H9 (cell line): ENCODE results near the gene TJP3. TPM values are rescaled to one million over a fixed set of nuclear protein-coding genes. Genes with fewer than 3 reads are reported as not detected.

ENCODE experiments used
- DNase-seq: peaks from one replicate; pipeline ENCODE4 v3.0.0-alpha.2; 2017
- H2AFZ ChIP-seq: one replicate; pipeline ENCODE4 v1.6.1; 2013; ENCODE audit warnings: mild to moderate bottlenecking, low read length, control low read depth, moderate library complexity
- H2AK5ac ChIP-seq: 2 replicates; pipeline ENCODE4 v1.6.1; 2013; ENCODE audit warnings: low read length, control low read depth, mixed read lengths; ENCODE audit not compliant: insufficient read length
- H2BK120ac ChIP-seq: one replicate; pipeline ENCODE4 v1.6.1; 2013; ENCODE audit warnings: low read depth, mild to moderate bottlenecking, low read length, control low read depth, inconsistent platforms; ENCODE audit not compliant: poor library complexity, severe bottlenecking
- H2BK12ac ChIP-seq: 2 replicates; pipeline ENCODE4 v1.6.1; 2013; ENCODE audit warnings: low read length, control low read depth, mixed read lengths, low read depth; ENCODE audit not compliant: insufficient read length
- H2BK15ac ChIP-seq: 2 replicates; pipeline ENCODE4 v1.6.1; 2013; ENCODE audit warnings: low read depth, low read length, control low read depth
- H2BK20ac ChIP-seq: one replicate; pipeline ENCODE4 v1.6.1; 2013; ENCODE audit warnings: low read depth, mild to moderate bottlenecking, low read length, control low read depth, inconsistent platforms; ENCODE audit not compliant: poor library complexity, severe bottlenecking
- H2BK5ac ChIP-seq: 2 replicates; pipeline ENCODE4 v1.6.1; 2013; ENCODE audit warnings: low read length, control low read depth, mixed read lengths; ENCODE audit not compliant: insufficient read length
- H3K14ac ChIP-seq: 2 replicates; pipeline ENCODE4 v1.6.1; 2013; ENCODE audit warnings: low read length, control low read depth; ENCODE audit not compliant: insufficient read depth
- H3K18ac ChIP-seq: 2 replicates; pipeline ENCODE4 v1.6.1; 2013; ENCODE audit warnings: low read depth, mild to moderate bottlenecking, mixed read lengths, low read length, control low read depth; ENCODE audit not compliant: insufficient read length
- H3K23ac ChIP-seq: 2 replicates; pipeline ENCODE4 v1.6.1; 2013; ENCODE audit warnings: low read length, control low read depth, mixed read lengths, low read depth; ENCODE audit not compliant: insufficient read length
- H3K23me2 ChIP-seq: 2 replicates; pipeline ENCODE4 v1.6.1; 2013; ENCODE audit warnings: low read depth, mild to moderate bottlenecking, mixed read lengths, low read length, control low read depth; ENCODE audit not compliant: insufficient read length, poor library complexity, severe bottlenecking
- H3K27ac ChIP-seq: 2 replicates; pipeline ENCODE4 v1.5.1; 2013; ENCODE audit warnings: low read length, control low read depth, mixed read lengths, low read depth; ENCODE audit not compliant: insufficient read length
- H3K27me3 ChIP-seq: 2 replicates; pipeline ENCODE4 v1.6.1; 2013; ENCODE audit warnings: low read length, control low read depth, inconsistent platforms; ENCODE audit not compliant: insufficient read depth
- H3K4ac ChIP-seq: 2 replicates; pipeline ENCODE4 v1.6.1; 2013; ENCODE audit warnings: low read depth, mild to moderate bottlenecking, control low read depth, inconsistent platforms, low read length, moderate library complexity
- H3K4me1 ChIP-seq: 2 replicates; pipeline ENCODE4 v1.6.1; 2013; ENCODE audit warnings: low read length, control low read depth, inconsistent platforms; ENCODE audit not compliant: insufficient read depth
- H3K4me2 ChIP-seq: 2 replicates; pipeline ENCODE4 v1.6.1; 2013; ENCODE audit warnings: low read length, control low read depth, mixed read lengths; ENCODE audit not compliant: insufficient read length, insufficient read depth
- H3K56ac ChIP-seq: 2 replicates; pipeline ENCODE4 v1.6.1; 2013; ENCODE audit warnings: low read depth, mild to moderate bottlenecking, mixed read lengths, low read length, control low read depth; ENCODE audit not compliant: insufficient read length
- H3K79me1 ChIP-seq: 2 replicates; pipeline ENCODE4 v1.6.1; 2013; ENCODE audit warnings: low read depth, mild to moderate bottlenecking, moderate library complexity, low read length, control low read depth, inconsistent platforms; ENCODE audit not compliant: insufficient read depth, poor library complexity, severe bottlenecking
- H3K79me2 ChIP-seq: 2 replicates; pipeline ENCODE4 v1.6.1; 2013; ENCODE audit warnings: low read length, control low read depth, inconsistent platforms; ENCODE audit not compliant: insufficient read depth
- H3K9ac ChIP-seq: 2 replicates; pipeline ENCODE4 v1.6.1; 2013; ENCODE audit warnings: low read length, control low read depth, mixed read lengths; ENCODE audit not compliant: insufficient read length; ENCODE audit errors: extremely low read depth
- H3K9me3 ChIP-seq: one replicate; pipeline ENCODE4 v1.6.1; 2013; ENCODE audit warnings: low read depth, low read length, inconsistent platforms; ENCODE audit not compliant: control insufficient read depth
- H3T11ph ChIP-seq: one replicate; pipeline ENCODE4 v1.6.1; 2013; ENCODE audit warnings: mild to moderate bottlenecking, low read length, control low read depth, inconsistent platforms
- H4K20me1 ChIP-seq: one replicate; pipeline ENCODE4 v1.6.1; 2013; ENCODE audit not compliant: control insufficient read depth, insufficient read length, insufficient read depth
- H4K5ac ChIP-seq: 2 replicates; pipeline ENCODE4 v1.6.1; 2013; ENCODE audit warnings: low read depth, mild to moderate bottlenecking, mixed read lengths, low read length, control low read depth; ENCODE audit not compliant: insufficient read length
- H4K8ac ChIP-seq: replicated peaks from 2 replicates; pipeline ENCODE4 v1.6.1; 2013; ENCODE audit warnings: low read length, control low read depth, mixed read lengths, low read depth; ENCODE audit not compliant: insufficient read length
- H4K91ac ChIP-seq: 2 replicates; pipeline ENCODE4 v1.6.1; 2013; ENCODE audit warnings: low read depth, mild to moderate bottlenecking, moderate library complexity, mixed read lengths, low read length, control low read depth; ENCODE audit not compliant: insufficient read length
- H3K27ac Mint-ChIP-seq, 3 experiments: 2 replicates in 2 of 3; 3 replicates in 1 of 3; pipeline ENCODE4 v1.8.0; 2020 to 2021; ENCODE audit warnings: mixed read lengths in 3 of 3, mild to moderate bottlenecking in 1 of 3, moderate library complexity in 1 of 3
- H3K27me3 Mint-ChIP-seq: 2 replicates; pipeline ENCODE4 v1.8.0; 2021; ENCODE audit warnings: low read depth, mild to moderate bottlenecking, moderate library complexity, mixed read lengths
- H3K36me3 Mint-ChIP-seq, 3 experiments: 2 replicates in 2 of 3; 3 replicates in 1 of 3; pipeline ENCODE4 v1.8.0; 2020 to 2021; ENCODE audit warnings: low read depth in 3 of 3, mixed read lengths in 3 of 3; ENCODE audit not compliant: insufficient read depth in 1 of 3
- H3K4me1 Mint-ChIP-seq, 2 experiments: 2 replicates each; pipeline ENCODE4 v1.8.0; 2020; ENCODE audit warnings: mixed read lengths in 2 of 2
- H3K4me3 Mint-ChIP-seq, 2 experiments: 2 replicates in 1 of 2; 3 replicates in 1 of 2; pipeline ENCODE4 v1.8.0; 2020 to 2021; ENCODE audit warnings: mild to moderate bottlenecking in 2 of 2, mixed read lengths in 2 of 2, moderate library complexity in 1 of 2
- H3K9me3 Mint-ChIP-seq, 2 experiments: 2 replicates in 1 of 2; 3 replicates in 1 of 2; pipeline ENCODE4 v1.8.0; 2020; ENCODE audit warnings: mild to moderate bottlenecking in 2 of 2, mixed read lengths in 2 of 2, moderate library complexity in 1 of 2
- CTCF ChIP-seq: fragments of 200-600 bp; sonication (generic); conservative IDR thresholded peaks from 3 replicates; pipeline ENCODE4 v1.8.0; 2021; ENCODE audit warnings: antibody characterized with exemption, mild to moderate bottlenecking
- WGBS: extraction: QIAGEN DNeasy Blood & Tissue Kit; methylation state at CpG from one replicate; pipeline ENCODE4 v1.1.7; 2013; ENCODE audit warnings: missing lambda C conversion rate, low lambda C conversion rate, mixed read lengths; ENCODE audit not compliant: insufficient read length; ENCODE audit errors: extremely low coverage; 5-methylcytosine and 5-hydroxymethylcytosine counted together
- total RNA-seq: library from RNA; stranded (reverse); gene quantifications from 2 replicates; pipeline ENCODE4 v1.2.1, GENCODE V29; 2021

Gene TJP3
- total RNA-seq, 1 experiment from 2014 or later, result 27.3 TPM

- Histone ChIP-seq H2BK5ac (no peak overlapping the region), H3K27me3 (no peaks in the 10 kb centered on the region), H3K4me1 (no peaks in the 10 kb centered on the region), H4K91ac (no peak overlapping the region), H2BK20ac (no peak overlapping the region), H4K20me1 (no peaks in the 10 kb centered on the region), H3T11ph (no peak overlapping the region), H4K8ac (no peak overlapping the region), H2AK5ac (no peak overlapping the region), H3K79me1 (no peaks in the 10 kb centered on the region), H3K4ac (no peak overlapping the region), H3K18ac (no peak overlapping the region), H2BK120ac (no peak overlapping the region), H3K9me3 (no peaks in the 10 kb centered on the region), H3K27ac (no peak overlapping the region), H3K14ac (no peak overlapping the region), H2AFZ (no peak overlapping the region), H3K4me2 (no peak overlapping the region), H2BK15ac (no peak overlapping the region), H3K23me2 (no peaks in the 10 kb centered on the region), H3K56ac (no peak overlapping the region), H2BK12ac (no peak overlapping the region), H3K9ac (no peak overlapping the region), H3K79me2 (no peaks in the 10 kb centered on the region), H3K23ac (no peak overlapping the region), H4K5ac (no peak overlapping the region)
- Mint-ChIP-seq H3K36me3 (peaks cover 3 to 25% (median 23%) of the 10 kb centered on the region in 3 experiments; a peak in 6 of 7 replicates), H3K4me1 (no peaks in the 10 kb centered on the region), H3K9me3 (no peaks in the 10 kb centered on the region), H3K27ac (no peak overlapping the region), H3K27me3 (no peaks in the 10 kb centered on the region), H3K4me3 (no peak overlapping the region)
- no CpG with 5 or more reads among the region's 8 CpGs for WGBS
- DNase-seq, result no peak
- no peak for TF ChIP-seq CTCF
These were observed 40.8 kb downstream of the TJP3 start for GRCh38 chr19:3748965-3749364.
